Stimulated activated CD8-positive, alpha-beta memory T cell treated with anti-CD3 and anti-CD28 coated beads, Interleukin-4, amount 100 ng/mL, for 24 hours (primary cell): ENCODE results near the gene POLD1.
A peak's percentile ranks its signal among the peaks of the same experiment; 100 is the strongest.
"Not testable (repeated sequence)": the region's sequence is repeated elsewhere in the genome, so short reads cannot be mapped to it uniquely, and the experiment has no call there.

ENCODE experiments used
- DNase-seq: peaks from one replicate; pipeline ENCODE4 v3.0.0-alpha.2; 2020; ENCODE audit warnings: low read depth

Gene POLD1

DNA sequence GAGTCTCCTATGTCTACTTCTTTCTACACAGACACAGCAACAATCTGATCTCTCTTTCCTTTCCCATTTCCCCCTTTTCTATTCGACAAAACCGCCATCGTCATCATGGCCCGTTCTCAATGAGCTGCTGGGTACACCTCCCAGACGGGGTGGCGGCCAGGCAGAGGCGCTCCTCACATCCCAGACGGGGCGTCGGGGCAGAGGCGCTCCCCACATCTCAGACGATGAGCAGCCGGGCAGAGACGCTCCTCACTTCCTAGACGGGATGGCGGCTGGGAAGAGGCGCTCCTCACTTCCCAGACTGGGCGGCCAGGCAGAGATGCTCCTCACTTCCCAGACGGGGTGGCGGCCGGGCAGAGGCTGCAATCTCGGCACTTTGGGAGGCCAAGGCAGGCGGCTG is 6.8 kb downstream of the POLD1 start:
- DNase-seq = not testable (repeated sequence)

DNA sequence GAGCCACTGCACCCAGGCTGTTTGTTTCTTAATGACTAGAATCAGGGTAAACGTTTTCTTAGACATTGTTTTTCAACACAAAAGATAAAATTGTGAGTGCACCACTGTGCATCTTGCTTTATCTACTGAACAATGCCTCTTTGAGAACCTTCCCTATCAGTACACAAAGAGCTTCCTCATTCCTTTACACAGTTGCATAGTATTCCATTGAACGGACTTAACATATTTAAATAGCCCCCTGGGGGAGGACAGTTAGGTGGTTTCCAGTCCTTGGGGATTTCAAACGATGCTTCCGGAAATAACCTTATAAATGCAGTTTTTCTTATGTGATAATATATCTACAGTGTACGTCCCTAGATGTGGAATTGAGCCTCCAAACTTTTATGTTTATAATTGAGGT is 8.6 kb downstream of the POLD1 start:
- no peak for DNase-seq

DNA sequence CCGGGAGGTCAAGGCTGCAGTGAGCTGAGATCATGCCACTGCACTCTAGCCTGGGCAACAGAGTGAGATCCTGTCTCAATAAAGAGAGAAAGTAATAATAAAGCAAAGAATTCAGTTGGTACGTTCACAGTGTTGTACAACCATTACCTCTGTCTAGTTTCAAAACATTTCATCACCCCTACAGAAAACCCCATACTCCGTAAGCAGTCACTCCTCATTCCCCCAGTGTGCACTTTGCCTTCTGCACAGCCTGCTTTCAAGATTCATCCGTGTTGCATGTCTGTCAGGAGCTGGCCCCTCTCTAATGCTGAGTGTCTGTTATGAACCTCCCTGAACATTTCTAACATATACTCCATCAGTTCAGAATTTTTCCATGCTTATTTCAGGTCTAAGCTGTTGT is 9.4 kb downstream of the POLD1 start:
- no peak for DNase-seq

DNA sequence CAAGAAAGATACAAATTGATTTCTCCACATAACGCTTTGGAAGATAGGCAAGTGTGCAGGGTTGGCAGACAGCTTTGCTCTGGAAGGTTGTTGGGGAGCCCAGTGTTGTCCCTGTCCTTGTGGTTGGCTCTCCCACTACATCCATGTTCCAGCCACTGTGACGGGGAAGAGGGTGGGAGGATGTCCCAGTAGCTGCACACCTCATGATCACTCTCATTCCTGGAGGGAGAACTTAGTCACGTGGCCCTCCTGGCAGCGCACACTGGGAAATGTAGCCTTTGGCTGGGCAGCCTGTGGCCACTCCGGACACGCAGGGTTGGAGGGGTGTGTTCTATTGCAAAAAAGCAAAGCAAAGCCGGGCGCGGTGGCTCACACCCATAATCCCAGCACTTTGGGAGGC is 9.9 kb downstream of the POLD1 start:
- DNase-seq = no peak

DNA sequence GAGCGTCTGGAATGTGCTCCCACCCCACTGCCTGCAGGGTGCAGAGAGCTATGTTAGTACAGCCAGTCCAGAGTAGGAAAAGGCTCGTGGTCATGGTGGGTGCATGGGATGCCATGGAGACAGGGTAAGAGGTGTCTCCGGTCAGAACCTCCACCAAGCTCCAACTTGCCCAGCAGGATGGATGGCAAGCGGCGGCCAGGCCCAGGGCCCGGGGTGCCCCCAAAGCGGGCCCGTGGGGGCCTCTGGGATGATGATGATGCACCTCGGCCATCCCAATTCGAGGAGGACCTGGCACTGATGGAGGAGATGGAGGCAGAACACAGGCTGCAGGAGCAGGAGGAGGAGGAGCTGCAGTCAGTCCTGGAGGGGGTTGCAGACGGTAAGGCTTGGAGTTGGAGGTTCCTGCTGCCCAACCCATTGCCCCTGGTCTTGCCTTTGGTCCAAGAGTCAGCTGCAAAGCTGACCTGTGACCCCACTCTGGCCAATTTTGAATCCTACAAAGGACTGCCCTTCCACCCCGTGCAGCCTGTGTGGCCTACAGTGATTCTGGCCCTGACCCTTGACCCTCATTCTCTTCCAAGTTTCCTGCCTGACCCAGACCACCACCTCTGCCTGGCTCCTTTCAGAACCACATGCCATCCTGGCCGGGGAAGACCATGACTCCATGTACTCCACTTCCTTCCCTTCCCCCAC is 14.7 kb downstream of the POLD1 start:
- no peak for DNase-seq

DNA sequence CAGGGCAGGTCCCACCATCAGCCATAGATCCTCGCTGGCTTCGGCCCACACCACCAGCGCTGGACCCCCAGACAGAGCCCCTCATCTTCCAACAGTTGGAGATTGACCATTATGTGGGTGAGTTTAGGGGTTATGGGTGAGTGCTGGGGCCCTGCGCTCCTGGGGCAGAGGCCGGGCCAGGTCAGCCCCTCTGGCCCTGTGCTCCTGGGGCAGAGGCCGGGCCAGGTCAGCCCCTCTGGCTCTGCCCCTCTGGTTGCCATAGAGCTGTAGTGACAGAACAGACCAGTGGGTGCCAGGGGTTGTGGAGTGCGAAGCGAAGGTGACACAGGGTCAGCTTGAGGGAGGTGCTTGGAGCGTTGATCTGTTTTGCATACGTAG is 15.2 kb downstream of the POLD1 start:
- DNase-seq = no peak

DNA sequence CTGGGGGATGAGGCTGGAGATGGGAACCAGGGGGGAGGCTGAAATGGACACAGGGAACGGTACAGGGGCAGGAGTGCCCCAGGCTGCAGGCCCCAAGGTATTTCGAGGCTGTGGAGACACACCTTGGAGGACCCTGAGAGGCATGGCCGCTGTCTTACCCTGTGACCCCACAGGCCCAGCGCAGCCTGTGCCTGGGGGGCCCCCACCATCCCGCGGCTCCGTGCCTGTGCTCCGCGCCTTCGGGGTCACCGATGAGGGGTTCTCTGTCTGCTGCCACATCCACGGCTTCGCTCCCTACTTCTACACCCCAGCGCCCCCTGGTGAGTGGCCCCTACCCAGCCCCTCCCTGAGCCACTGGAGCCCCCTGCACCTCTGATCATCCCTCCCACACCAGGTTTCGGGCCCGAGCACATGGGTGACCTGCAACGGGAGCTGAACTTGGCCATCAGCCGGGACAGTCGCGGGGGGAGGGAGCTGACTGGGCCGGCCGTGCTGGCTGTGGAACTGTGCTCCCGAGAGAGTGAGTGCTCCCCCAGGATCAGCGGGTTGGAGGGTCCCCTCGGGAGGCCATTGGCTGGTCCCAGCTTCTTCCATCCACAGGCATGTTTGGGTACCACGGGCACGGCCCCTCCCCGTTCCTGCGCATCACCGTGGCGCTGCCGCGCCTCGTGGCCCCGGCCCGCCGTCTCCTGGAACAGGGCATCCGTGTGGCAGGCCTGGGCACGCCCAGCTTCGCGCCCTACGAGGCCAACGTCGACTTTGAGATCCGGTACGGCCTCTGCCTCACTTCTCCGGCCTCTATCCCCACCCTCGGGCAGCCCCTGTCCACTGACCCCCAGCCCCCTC is 17.7 kb downstream of the POLD1 start:
- no peak for DNase-seq

DNA sequence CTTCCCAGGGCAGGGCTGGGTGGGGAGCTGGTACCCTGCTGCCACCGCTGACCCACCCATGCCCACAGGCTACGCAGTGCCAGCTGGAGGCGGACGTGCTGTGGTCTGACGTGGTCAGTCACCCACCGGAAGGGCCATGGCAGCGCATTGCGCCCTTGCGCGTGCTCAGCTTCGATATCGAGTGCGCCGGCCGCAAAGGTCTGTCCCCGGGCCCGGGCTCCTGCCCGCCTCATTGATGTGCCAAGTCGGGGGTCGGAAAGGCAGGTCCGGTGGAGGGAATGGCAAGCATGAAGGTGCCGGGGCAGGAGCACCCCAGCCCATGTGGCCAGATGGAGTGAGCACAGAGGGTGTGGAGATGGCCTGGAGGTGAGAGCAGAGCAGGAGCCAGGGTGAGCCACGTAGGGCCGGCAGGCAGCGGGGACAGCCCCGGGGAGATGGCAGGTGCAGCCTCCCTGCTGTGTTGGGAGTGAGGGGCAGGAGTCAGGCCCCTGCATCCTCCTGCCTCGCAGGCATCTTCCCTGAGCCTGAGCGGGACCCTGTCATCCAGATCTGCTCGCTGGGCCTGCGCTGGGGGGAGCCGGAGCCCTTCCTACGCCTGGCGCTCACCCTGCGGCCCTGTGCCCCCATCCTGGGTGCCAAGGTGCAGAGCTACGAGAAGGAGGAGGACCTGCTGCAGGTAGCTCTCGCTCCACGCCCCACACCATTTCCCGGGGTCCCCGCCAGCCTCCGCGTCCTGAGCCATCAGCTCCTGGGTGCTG is 18.6 kb downstream of the POLD1 start:
- no peak for DNase-seq

DNA sequence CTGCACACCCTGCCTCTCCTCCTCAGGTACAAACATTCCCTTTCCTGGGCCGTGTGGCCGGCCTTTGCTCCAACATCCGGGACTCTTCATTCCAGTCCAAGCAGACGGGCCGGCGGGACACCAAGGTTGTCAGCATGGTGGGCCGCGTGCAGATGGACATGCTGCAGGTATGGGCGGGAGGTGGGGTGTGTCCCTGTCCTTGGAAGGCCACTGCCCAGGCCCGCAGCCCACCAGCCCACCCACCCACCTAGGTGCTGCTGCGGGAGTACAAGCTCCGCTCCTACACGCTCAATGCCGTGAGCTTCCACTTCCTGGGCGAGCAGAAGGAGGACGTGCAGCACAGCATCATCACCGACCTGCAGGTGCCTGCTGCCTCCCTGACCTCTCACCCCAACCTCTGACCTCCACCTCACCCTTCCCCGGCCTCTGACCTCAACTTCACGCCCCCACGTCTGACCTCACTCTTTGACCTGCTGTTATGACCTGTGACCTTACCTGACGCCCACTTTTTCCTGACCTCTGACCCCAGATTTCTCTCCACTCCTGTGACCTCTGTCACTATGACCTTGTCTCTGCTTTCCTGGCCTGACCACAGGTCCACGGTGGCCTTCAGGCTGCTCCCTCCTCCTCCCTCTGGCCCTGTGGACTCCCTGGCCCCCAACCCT is 22.1 kb downstream of the POLD1 start:
- DNase-seq = no peak

DNA sequence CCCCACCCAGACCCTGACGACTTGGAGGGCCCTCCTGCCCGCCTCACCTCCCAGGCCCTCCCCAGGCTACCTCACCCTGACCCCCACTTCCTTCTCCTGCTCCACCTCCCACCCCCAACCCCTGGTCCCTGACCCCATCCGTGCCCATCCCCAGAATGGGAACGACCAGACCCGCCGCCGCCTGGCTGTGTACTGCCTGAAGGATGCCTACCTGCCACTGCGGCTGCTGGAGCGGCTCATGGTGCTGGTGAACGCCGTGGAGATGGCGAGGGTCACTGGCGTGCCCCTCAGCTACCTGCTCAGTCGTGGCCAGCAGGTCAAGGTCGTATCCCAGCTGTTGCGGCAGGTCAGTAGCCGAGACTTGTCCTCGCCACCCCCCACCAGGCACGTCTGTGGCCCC is 22.7 kb downstream of the POLD1 start:
- no peak for DNase-seq

DNA sequence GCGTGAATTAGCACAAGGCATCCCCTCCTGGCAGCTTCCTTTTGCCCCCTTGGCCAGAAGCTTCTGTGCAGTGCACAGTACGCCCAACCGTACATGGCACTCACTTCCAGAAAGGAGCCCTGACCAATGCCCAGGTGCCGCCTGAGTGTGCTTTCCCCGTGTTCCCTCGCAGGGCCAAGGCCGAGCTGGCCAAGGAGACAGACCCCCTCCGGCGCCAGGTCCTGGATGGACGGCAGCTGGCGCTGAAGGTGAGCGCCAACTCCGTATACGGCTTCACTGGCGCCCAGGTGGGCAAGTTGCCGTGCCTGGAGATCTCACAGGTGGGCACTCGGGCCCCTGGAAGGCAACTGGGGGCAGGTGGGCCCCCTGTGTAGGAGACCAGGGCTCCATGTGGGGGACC is 25.2 kb downstream of the POLD1 start:
- no peak for DNase-seq

DNA sequence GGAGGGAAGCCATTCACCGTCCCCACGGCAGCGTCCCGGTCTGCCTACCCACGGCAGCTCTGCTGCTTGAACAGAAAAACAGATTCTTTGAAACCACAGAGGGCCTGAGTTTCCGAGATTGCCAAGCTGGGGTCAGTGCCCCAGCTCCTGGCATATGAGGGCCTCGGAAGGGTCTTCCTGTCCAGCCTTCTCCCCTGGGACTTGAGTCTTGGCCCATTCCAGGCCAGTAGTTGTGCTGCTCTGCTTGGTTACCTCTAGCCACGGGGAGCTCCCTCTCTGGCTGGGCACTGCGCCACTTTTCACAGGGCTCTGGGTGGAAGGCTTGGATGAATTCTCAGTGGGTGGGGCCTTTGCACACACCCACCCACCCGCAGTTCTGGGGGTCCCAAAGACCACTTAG is 26.0 kb downstream of the POLD1 start:
- DNase-seq = no peak

DNA sequence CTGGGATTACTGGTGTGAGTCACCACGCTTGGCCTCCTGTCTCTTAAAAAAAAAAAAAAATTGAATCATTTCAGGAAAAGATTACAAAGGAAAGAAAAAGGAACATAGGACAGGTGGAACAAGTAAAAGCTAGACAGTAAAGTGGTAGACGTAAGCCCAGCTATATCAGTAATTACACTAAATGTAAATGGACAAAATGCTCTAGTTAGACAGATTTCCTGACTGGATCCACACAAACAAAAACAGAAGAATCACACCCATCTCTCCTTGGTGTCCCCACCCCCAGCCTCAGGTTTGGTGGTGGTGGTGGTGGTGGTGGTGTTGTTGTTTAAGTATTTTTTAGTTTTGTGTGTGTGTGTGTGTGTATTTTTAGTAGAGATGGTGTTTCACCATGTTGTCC is 28.3 kb downstream of the POLD1 start:
- no peak for DNase-seq

DNA sequence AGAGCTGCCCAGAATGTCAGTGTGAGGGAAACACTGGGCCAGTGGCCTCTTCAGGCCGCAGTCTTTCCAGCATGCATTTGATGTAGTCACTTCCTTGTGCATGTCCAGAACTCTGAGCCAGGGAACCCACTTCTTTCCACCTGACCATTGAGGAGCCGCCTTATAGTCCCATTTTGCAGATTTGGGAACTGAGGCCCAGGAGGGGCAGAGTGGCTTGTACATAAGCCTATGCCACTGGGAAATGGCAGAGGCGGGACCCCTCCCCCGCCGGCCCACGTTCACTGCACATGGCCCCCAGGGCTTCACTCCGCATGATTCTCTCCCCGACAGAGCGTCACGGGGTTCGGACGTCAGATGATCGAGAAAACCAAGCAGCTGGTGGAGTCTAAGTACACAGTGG is 28.9 kb downstream of the POLD1 start:
- no peak for DNase-seq

DNA sequence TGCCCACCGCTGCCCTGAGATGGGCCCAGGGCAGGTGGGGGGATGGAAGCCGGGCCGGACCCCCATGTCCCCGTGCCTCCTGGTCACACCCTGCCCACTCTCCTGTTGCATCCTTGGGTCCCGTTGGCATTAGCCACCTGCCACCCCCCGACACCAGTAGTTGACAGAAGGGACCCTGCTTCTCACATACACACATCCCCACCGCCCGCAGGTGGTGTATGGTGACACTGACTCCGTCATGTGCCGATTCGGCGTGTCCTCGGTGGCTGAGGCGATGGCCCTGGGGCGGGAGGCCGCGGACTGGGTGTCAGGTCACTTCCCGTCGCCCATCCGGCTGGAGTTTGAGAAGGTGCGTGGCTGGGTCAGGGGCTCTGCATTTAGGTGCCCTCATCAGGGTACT is 29.4 kb downstream of the POLD1 start:
- DNase-seq = no peak

DNA sequence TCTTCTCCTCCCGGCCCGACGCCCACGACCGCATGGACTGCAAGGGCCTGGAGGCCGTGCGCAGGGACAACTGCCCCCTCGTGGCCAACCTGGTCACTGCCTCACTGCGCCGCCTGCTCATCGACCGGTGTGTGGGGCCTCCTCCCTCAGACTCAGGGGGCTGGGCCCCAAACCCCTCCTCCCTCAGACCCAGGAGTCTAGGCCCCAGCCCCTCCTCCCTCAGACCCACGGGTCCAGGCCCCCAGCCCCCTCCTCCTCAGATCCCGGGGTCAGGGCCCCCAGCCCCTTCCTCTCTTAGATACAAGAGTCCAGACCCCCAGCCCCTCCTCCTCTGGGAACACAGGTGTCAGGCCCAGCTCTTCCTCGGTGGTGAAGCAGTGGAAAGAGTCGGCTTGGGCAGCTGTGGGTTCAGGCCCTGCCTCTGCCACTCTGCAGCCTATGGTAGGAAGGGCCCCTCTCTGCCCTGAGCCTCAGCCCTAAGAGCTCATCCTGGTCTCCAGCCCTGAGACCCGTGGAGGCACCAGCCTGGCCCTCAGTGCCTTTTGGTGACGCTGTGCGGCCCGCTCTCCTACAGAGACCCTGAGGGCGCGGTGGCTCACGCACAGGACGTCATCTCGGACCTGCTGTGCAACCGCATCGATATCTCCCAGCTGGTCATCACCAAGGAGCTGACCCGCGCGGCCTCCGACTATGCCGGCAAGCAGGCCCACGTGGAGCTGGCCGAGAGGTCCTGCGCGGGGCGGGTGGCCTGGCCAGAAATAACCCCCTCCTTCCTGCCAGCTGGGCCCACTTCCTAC is 30.9 kb downstream of the POLD1 start:
- DNase-seq = peak; percentile 61

DNA sequence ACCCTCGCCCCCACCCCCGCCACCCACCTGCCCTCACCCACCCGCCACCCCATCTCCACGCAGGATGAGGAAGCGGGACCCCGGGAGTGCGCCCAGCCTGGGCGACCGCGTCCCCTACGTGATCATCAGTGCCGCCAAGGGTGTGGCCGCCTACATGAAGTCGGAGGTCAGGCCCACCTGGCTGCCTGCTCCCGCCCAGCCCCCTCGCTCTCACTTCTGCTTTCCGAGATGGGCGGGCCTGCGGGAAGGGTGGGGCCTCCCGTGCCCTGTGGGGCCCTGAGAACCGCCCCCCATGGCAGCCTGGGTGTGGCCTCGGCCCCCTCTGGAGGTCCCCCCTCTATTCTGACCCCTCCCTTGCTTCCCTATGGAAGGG is 31.5 kb downstream of the POLD1 start:
- no peak for DNase-seq

DNA sequence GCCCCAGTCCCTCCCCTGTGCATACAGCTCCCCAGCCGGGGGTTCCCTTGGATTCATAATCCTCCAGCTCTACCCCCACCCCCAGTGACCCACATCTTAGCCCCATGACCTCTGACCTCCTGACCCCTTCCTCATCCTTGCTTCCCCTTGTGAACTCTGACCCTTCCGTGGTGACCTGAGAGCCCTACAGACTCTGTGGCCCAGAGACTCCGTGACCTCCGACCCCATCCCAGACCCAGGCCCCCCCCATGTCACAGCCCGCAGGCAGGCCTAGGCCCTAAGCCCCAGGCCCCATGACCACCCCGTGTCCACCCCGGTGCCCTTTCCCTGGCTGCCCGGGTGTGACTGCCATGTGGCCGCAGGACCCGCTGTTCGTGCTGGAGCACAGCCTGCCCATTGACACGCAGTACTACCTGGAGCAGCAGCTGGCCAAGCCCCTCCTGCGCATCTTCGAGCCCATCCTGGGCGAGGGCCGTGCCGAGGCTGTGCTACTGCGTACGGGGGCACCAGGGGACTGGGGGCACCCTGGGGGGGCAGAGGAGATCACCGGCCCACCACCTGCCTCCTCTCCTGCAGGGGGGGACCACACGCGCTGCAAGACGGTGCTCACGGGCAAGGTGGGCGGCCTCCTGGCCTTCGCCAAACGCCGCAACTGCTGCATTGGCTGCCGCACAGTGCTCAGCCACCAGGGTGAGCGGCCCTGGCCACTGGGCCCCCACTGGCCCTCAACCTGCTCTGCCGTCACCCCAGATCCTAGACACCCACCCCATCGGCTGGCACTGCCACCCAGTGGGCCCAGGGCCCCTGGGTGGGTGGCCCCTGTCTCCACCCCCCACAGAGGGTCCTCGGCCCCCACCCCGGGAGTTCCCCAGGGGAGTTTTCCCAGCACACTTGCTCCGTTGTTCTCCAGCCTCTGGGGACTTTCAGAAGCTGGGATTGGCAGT is 32.2 kb downstream of the POLD1 start:
- no peak for DNase-seq

DNA sequence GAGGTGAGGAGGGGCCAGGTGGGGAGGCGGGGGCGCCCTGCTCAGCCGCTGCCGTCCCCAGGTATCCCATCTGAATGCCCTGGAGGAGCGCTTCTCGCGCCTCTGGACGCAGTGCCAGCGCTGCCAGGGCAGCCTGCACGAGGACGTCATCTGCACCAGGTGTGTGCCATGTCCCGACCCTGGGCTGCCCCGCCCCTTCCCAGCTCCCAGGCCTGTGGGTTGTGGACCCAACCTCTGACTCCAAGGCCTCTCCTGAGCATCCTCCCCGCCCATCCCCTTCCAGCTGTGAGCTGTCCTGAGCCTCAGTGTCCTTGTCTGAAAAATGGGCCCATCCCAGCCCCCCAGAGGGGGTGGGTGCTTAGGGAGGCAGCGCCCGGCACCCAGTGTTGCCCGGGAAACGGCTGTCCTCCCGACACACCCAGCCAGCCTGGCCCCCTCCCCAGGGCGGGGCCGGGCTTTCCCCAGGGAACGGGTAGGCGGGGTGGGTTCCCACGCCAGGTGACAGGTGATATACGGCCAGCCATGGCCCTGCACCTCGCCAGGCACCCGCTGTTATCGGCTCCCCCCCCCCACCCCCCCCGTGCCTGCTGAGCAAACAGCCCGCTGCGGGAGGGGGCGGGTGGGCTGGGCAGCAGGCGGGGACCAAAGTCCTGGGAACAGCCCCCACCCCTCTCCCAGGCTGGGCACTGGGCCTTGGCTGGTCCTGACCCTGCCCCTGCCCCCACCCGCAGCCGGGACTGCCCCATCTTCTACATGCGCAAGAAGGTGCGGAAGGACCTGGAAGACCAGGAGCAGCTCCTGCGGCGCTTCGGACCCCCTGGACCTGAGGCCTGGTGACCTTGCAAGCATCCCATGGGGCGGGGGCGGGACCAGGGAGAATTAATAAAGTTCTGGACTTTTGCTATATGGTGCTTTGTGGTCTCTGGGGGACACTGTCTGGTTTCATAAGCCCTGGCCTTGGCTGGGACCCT is 33.2 kb downstream of the POLD1 start:
- DNase-seq = no peak
